GM12878 (cell line): ENCODE measurements around the gene CPD. TPM values are rescaled to one million over a fixed set of nuclear protein-coding genes. Genes with fewer than 3 reads are reported as not detected.
A peak's percentile ranks its signal among the peaks of the same experiment; 100 is the strongest.

Source experiments
- ATF7 ChIP-seq: fragments of 450-650 bp; IDR thresholded peaks from 2 replicates; pipeline ENCODE4 v1.6.1; 2016; ENCODE audit warnings: low read depth, mild to moderate bottlenecking
- BACH1 ChIP-seq: fragments of 450-650 bp; IDR thresholded peaks from 2 replicates; pipeline ENCODE4 v1.6.1; 2017; ENCODE audit warnings: mild to moderate bottlenecking, borderline replicate concordance
- BCL11A ChIP-seq: IDR thresholded peaks from 2 replicates; pipeline ENCODE4 v1.6.1; 2011; ENCODE audit warnings: low read depth, low read length
- CREM ChIP-seq: IDR thresholded peaks from 2 replicates; pipeline ENCODE4 v1.6.1; 2014; ENCODE audit warnings: antibody characterized with exemption, low read depth
- CUX1 ChIP-seq: IDR thresholded peaks from 2 replicates; pipeline ENCODE4 v1.6.1; 2012; ENCODE audit warnings: improper control_type of control experiment, low read depth, low read length; ENCODE audit not compliant: insufficient replicate concordance
- DPF2 ChIP-seq: fragments of 450-650 bp; IDR thresholded peaks from 2 replicates; pipeline ENCODE4 v1.6.1; 2017; ENCODE audit warnings: mild to moderate bottlenecking
- GATAD2B ChIP-seq: fragments of 450-650 bp; conservative IDR thresholded peaks from 2 replicates; pipeline ENCODE4 v1.6.1; 2017; ENCODE audit warnings: low read depth, mild to moderate bottlenecking, moderate library complexity
- MXI1 ChIP-seq: fragments of 150-350 bp; IDR thresholded peaks from 2 replicates; pipeline ENCODE4 v1.6.1; 2011; ENCODE audit warnings: low read depth, mild to moderate bottlenecking, inconsistent platforms, low read length, improper control_type of control experiment
- NR2C2 ChIP-seq: IDR thresholded peaks from 2 replicates; pipeline ENCODE4 v1.6.1; 2011; ENCODE audit warnings: borderline replicate concordance, low read depth; ENCODE audit not compliant: control insufficient read depth, insufficient read length
- NR2F1 ChIP-seq: fragments of 450-650 bp; conservative IDR thresholded peaks from 2 replicates; pipeline ENCODE4 v1.6.1; 2017; ENCODE audit warnings: mild to moderate bottlenecking
- PAX8 ChIP-seq: fragments of 450-650 bp; IDR thresholded peaks from 2 replicates; pipeline ENCODE4 v1.6.1; 2017; ENCODE audit warnings: mild to moderate bottlenecking, moderate library complexity
- POLR2A ChIP-seq: IDR thresholded peaks from 2 replicates; pipeline ENCODE4 v1.6.1; 2011; ENCODE audit warnings: low read depth, mild to moderate bottlenecking, low read length
- RBBP5 ChIP-seq: fragments of 200-600 bp; sonication (generic); conservative IDR thresholded peaks from 2 replicates; pipeline ENCODE4 v1.6.1; 2016
- RELA ChIP-seq: fragments of 450-650 bp; IDR thresholded peaks from 2 replicates; pipeline ENCODE4 v1.8.0; 2014; ENCODE audit warnings: borderline replicate concordance; ENCODE audit not compliant: partially characterized antibody
- SMARCA5 ChIP-seq: fragments of 450-650 bp; IDR thresholded peaks from 2 replicates; pipeline ENCODE4 v1.6.1; 2017; ENCODE audit warnings: mild to moderate bottlenecking
- SPI1 ChIP-seq: IDR thresholded peaks from 2 replicates; pipeline ENCODE4 v1.6.1; 2011; ENCODE audit warnings: low read depth, mild to moderate bottlenecking, low read length, moderate library complexity, borderline replicate concordance; ENCODE audit not compliant: insufficient read depth
- STAT1 ChIP-seq: fragments of 450-650 bp; conservative IDR thresholded peaks from 2 replicates; pipeline ENCODE4 v1.6.1; 2014; ENCODE audit warnings: antibody characterized with exemption, mild to moderate bottlenecking
- SUPT20H ChIP-seq: IDR thresholded peaks from 2 replicates; pipeline ENCODE4 v1.6.1; 2011; ENCODE audit warnings: low read depth, mild to moderate bottlenecking, low read length, moderate library complexity, borderline replicate concordance; ENCODE audit not compliant: control insufficient read depth
- TCF7 ChIP-seq: IDR thresholded peaks from 2 replicates; pipeline ENCODE4 v1.6.1; 2014; ENCODE audit warnings: antibody characterized with exemption, borderline replicate concordance
- ZNF384 ChIP-seq: IDR thresholded peaks from 2 replicates; pipeline ENCODE4 v1.6.1; 2012; ENCODE audit warnings: low read depth, mild to moderate bottlenecking, low read length, improper control_type of control experiment, borderline replicate concordance
- polyA plus RNA-seq, 11 experiments: library from polyadenylated mRNA; depleted of rRNA in 4 of 11; unstranded in 6 of 11; stranded (reverse) in 5 of 11; fragments of >200 nt; fragmentation: Nextera tagmentation in 4 of 11; fragmentation: Illumina TruSeq in 1 of 11; extraction: Ambion mirVana in 4 of 11; extraction: Trizol in 1 of 11; gene quantifications; 1 replicate in 1 of 11; 2 replicates in 10 of 11; pipeline versions ENCODE4 v1.2.1 to v1.2.3, GENCODE V29; 2011 to 2016; ENCODE audit warnings: inconsistent platforms in 2 of 11, missing spikeins in 2 of 11, low read depth in 1 of 11
- total RNA-seq, 4 experiments: library from RNA; depleted of rRNA in 3 of 4; stranded (reverse); fragments of >200 nt in 3 of 4; fragmentation: Illumina TruSeq in 1 of 4; extraction: Trizol in 1 of 4; gene quantifications; 2 replicates each; pipeline versions ENCODE4 v1.2.1 to v1.2.3, GENCODE V29; 2013 to 2021
- TF ChIP-seq, protein P1 (sequence below), 3 experiments: IDR thresholded peaks in 2 of 3; conservative IDR thresholded peaks in 1 of 3; 2 replicates each; pipeline ENCODE4 v1.5.1; 2011; ENCODE audit warnings: low read depth in 3 of 3, low read length in 3 of 3, mild to moderate bottlenecking in 3 of 3, control low read depth in 2 of 3, moderate library complexity in 2 of 3, inconsistent platforms in 1 of 3, mixed read lengths in 1 of 3; ENCODE audit not compliant: control insufficient read depth in 2 of 3, insufficient read depth in 1 of 3; ENCODE audit errors: extremely low read depth in 1 of 3
- TF ChIP-seq, protein P2 (sequence below): IDR thresholded peaks from 2 replicates; pipeline ENCODE4 v1.6.1; 2011; ENCODE audit warnings: borderline replicate concordance, low read depth, mild to moderate bottlenecking, moderate library complexity, low read length; ENCODE audit not compliant: insufficient read depth, poor library complexity, severe bottlenecking
- TF ChIP-seq, protein P3 (sequence below): IDR thresholded peaks from 2 replicates; pipeline ENCODE4 v1.6.1; 2011; ENCODE audit warnings: low read depth, mild to moderate bottlenecking, low read length, moderate library complexity, borderline replicate concordance; ENCODE audit errors: extremely low read depth

CPD gene
- total and polyA plus RNA-seq, 10 of the 15 experiments (the other 5 are each of a cell fraction or from before 2014, with no cell fraction given) = 3.5 to 24.2 (median 15.7) TPM

DNA sequence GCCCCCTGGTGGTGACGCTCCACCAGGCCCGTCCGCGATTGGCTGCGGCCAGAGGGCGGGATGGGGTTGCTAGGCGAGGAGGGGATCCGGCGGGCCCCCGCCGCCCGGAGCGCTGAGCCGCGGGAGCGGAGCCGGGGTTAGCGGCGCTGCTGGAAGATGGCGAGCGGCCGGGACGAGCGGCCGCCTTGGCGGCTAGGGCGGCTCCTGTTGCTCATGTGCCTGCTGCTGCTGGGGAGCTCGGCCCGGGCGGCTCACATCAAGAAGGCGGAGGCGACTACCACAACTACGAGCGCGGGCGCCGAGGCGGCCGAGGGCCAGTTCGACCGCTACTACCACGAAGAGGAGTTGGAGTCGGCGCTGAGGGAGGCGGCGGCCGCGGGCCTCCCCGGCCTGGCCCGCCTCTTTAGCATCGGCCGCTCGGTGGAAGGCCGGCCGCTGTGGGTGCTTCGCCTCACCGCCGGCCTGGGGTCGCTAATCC lies at the start of gene CPD (continued):
- TF ChIP-seq SMARCA5 (no peak), ATF7 (no peak), CUX1 (no peak), SPI1 (no peak), ZNF384 (no peak), PAX8 (no peak), CREM (peak; percentile 81), MXI1 (no peak; the same call in 1 of the 2 replicates), STAT1 (no peak), NR2C2 (no peak), DPF2 (peak; percentile 71), TCF7 (no peak), RBBP5 (no peak), NR2F1 (peak; percentile 26; the same call in 1 of the 2 replicates), POLR2A (peak; percentile 91), SUPT20H (no peak), RELA (no peak), BCL11A (no peak), GATAD2B (peak; percentile 69; the same call in 1 of the 2 replicates), BACH1 (peak; percentile 61; the same call in 1 of the 2 replicates)
- TF ChIP-seq, protein P1, sequence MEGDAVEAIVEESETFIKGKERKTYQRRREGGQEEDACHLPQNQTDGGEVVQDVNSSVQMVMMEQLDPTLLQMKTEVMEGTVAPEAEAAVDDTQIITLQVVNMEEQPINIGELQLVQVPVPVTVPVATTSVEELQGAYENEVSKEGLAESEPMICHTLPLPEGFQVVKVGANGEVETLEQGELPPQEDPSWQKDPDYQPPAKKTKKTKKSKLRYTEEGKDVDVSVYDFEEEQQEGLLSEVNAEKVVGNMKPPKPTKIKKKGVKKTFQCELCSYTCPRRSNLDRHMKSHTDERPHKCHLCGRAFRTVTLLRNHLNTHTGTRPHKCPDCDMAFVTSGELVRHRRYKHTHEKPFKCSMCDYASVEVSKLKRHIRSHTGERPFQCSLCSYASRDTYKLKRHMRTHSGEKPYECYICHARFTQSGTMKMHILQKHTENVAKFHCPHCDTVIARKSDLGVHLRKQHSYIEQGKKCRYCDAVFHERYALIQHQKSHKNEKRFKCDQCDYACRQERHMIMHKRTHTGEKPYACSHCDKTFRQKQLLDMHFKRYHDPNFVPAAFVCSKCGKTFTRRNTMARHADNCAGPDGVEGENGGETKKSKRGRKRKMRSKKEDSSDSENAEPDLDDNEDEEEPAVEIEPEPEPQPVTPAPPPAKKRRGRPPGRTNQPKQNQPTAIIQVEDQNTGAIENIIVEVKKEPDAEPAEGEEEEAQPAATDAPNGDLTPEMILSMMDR (IDR thresholded peaks at IDR 0.05 in 2 of 3, conservative IDR thresholded peaks at IDR 0.05 in 1 of 3; ENCODE audit: control insufficient read depth in 2 of 3, extremely low read depth in 1 of 3, insufficient read depth in 1 of 3, low read depth in 3 of 3, low read length in 3 of 3) = no peak
- TF ChIP-seq, protein P2, sequence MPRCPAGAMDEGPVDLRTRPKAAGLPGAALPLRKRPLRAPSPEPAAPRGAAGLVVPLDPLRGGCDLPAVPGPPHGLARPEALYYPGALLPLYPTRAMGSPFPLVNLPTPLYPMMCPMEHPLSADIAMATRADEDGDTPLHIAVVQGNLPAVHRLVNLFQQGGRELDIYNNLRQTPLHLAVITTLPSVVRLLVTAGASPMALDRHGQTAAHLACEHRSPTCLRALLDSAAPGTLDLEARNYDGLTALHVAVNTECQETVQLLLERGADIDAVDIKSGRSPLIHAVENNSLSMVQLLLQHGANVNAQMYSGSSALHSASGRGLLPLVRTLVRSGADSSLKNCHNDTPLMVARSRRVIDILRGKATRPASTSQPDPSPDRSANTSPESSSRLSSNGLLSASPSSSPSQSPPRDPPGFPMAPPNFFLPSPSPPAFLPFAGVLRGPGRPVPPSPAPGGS = no peak
- TF ChIP-seq, protein P3, sequence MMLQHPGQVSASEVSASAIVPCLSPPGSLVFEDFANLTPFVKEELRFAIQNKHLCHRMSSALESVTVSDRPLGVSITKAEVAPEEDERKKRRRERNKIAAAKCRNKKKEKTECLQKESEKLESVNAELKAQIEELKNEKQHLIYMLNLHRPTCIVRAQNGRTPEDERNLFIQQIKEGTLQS = no peak
